ENCODE data around the gene ACSS3.

- no peak for TF ChIP-seq POLR2A (IDR thresholded peaks at IDR 0.05)
- no peak for TF ChIP-seq CTCF (IDR thresholded peaks at IDR 0.05)
These were observed 36.3 kb downstream of the ACSS3 start for GRCh38 chr12:81114226-81114625.
